NCI-H2081 treated with DMSO at 0.1 percent for 48 hours (cell line): Measurements from ENCODE around the gene SAMD4B.
"Not testable (repeated sequence)": the region's sequence is repeated elsewhere in the genome, so short reads cannot be mapped to it uniquely, and the experiment has no call there.

Experiments
- DNase-seq: peaks from one replicate; lab custom pipeline; 2025; lab: John Stamatoyannopoulos, UW

Gene SAMD4B

DNA sequence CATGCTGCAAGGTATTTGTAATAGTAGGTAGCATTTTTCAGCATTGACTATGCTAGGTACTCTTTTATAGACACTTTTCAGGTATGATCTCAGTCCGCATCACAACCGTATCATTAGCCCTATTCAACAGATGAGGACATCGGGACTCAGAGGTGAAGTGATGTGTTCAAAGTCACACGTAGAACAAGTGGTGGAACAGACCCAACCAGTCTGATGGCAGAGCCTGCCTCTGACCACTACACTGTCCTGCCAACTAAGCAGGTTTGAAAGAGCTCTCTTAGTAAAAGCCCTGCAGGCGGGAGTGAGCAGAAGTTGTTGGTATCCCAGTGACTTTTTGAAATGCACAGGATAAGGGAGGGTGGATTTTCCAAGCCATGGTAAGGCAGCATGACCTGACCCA lies 28.5 kb downstream of the SAMD4B start:
- no peak for DNase-seq

DNA sequence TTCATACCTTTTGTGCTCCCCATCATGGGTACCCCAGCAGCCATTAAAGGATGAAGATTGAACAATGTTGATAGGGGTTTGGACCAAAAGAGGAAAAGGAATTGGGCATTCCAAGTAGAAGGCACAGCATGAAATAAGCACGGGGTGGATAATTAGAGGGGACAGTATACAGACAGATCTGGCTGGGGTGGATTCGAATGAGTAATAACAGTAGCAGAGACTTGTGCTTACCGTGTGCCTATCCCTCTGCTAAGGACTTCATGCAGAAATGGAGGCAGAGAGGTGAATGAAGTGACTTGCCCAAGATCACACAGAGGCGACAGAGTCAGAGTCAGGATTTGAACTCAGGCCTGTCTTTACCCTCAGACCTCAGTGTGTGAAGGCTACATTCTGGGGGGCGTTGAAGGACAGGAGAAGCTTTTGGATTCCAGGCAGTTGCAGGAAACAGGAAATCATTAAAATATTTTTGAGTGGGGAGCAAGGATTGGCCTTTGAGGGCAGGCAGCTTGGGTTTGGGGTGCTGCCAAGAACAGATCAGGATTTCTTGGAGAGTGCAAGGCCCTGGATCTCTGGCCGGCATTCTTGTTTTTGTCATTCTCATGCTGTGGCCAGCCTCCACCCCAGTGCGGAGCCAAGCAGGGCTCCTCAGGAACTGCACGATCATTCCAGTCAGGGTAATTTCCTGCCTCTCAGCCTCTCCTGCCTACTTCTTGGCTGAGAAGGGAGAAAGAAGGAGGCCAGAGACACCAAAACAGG lies 30.0 kb downstream of the SAMD4B start:
- no peak for DNase-seq

DNA sequence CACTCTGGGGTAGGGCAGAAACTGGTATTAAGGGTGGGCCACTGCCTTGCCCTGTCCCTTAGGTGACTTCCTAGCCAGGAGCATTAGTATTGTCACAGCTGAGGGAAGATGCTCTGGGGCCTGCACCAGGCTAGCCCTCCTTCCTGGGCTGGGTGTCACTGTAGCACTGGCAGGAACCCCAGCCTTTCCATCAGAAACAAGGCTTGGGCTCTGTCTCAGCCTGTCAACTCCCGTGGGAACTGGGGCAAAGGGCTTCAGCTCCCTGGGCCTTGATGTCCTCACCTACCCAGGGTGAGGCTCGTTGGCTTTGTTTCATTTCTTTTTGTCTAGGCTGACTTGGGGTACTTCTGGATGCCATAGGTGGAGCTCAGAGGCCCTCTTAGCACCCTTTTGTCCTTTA lies 30.7 kb downstream of the SAMD4B start:
- DNase-seq, result no peak

DNA sequence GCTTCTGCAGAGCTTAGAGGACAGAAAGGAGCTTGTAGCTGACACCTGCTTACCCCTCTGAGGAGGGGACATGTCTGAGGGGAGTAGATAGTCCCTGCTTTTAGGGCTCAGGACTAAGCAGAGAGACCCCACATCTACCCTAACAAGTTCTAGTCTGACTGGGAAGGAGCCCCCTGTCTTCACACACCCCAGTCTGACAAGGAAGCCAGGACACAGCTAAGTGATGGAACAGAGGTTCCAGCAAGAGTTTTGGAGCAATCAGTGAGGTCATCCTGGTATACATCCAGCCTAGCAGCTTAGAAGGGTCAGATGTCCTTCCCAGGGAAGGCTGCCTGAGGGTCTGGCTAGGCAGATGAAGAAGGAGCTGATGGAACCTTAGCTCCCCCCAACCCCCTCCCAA lies 33.7 kb downstream of the SAMD4B start:
- DNase-seq, result no peak

DNA sequence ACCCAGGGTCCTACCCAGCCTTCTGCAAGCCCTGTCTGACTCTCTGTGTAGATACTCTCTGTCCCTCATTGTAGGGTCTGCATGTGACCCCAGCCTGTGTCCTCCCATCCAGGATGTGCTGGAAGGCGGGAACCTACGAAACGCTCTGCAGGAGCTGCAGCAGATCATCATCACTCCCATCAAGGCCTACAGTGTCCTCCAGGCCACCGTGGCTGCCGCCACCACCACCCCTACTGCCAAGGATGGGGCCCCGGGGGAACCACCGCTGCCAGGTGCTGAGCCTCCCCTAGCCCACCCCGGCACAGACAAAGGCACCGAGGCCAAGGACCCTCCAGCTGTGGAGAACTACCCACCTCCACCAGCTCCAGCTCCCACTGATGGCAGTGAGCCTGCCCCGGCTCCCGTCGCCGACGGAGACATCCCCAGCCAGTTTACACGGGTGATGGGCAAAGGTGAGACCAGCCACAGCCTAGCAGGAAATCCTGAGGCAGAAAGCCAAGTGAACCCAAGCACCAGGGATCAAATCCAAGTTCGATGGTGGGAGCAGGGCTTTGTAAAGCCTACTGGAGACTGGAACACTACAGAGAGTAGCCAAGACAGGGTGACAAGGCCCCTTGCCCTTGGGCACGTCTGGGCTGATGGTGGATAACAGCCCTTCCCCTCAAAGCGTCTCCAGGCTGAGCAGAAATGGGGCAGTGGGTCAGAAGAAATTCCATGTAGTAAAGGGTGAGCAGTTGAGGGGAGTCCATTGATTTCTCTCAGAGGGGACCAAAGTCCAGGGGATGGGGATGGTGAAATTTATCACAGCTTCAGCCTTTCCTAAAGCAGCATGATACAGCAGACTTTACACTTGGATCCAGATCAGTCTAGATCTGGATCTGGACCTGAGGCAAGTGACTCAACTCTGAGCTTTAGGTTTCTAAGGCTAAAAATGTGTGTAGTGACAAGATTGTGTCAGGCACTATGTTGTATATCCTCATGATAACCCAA lies 35.4 kb downstream of the SAMD4B start:
- DNase-seq, result no peak

DNA sequence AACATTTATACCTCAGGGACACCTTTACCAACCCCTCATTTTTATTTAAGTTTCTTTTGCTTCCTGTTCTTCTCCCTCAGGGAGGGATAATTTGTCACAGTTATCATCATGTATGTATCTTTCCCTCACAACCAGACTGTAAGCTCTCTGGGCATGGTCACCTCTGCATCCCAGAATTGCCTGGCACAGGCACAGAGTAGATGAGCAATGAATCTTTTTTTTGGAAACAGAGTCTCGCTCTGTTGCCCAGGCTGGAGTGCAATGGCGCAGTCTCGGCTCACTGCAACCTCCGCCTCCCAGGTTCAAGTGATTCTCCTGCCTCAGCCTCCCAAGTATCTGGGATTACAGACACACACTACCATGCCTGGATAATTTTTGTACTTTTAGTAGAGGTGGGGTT lies 37.1 kb downstream of the SAMD4B start:
- DNase-seq, result not testable (repeated sequence)

DNA sequence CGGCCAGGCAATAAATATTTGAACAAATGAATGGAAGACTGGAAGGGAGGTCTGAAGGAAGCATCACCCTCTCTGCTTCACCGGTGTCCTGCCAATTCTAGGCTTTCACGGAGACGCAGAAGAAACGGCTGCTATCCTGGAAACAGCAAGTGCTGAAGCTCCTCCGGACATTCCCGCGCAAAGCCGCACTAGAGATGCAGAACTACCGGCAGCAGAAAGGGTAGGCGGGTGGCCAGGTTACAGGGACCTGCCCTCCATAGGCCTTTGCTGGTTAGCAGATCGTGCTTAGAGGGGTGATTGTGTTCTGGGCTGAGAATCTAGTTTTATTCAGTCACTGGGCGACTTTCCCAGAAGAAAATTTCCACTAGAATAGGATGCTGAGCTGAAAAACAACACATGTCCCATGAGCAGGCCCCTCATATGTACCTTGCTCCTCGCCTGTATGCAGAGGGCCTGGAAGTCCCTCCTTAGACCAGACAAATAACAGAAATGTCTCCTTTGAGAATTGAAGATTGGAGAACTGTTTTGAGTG lies 37.7 kb downstream of the SAMD4B start:
- DNase-seq, result no peak

DNA sequence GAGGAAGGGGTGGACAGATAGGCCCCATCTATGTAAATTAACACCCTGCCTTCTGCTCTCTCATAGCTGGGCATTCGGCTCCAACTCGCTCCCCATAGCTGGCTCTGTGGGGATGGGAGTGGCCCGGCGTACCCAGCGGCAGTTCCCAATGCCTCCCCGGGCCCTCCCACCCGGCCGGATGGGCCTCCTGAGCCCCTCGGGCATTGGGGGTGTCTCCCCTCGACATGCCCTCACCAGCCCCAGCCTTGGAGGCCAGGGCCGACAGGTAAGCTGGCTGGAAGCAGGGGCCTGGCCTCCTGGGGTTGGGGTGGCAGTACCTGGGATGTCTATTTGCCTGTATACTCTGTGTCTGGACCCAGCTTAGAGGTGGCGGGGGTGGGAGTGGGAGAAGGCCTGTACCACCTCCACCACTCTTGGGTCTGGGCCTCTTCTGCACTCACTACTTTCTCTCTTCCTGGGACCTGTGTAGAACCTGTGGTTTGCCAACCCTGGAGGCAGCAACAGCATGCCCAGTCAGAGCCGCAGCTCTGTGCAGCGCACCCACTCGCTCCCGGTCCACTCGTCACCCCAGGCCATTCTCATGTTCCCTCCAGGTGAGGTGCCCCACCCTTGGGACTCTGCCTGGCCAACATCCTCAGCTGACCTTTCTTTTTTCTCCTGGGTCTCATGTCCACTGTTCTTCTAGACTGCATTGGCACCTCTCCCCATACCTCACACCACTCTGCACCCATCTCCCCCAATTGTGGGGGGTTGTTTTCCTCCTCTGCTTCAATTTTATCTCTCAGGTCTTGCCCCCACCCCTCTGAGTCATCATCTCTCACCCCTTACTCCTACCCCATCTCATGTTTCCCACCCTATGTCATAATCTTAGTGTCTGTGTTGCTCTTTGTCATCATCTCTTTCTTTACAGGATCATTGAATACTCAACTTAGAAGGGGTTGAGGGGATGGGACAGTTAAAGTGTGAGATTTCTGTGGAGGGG lies 38.6 kb downstream of the SAMD4B start:
- DNase-seq, result no peak

DNA sequence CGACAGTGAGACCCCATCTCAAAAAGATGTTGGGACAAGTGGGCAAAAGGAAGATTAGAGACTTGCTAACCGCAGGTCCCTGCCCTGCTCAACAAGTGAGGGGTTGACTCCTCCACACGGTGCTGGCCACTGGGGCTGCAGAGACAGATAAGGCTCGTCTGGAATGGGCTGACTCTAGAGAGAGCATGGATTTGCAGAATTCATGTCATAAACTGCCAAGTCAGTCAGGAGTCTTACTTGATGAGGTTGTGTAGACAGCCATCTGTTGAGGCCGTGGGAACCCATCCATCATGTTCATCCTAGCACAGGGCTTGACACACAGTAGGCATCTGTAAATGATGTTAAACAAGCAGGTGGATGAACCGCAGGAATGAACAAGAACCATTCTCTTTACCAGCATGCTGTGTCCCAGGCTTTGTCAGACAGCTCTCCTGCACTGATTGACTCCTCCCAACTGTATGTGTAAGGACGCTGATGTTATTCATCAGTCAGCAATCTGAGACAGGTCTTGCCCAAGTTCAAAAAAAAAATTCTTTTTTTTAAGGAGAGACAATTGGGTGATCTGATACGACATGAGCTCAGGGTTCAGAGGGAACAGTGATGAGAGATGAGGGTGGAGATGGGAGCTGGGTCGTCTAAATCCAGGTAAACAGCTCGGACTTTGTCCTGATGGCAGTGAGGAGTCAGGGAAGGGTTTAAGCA lies 39.8 kb downstream of the SAMD4B start:
- DNase-seq, result no peak

DNA sequence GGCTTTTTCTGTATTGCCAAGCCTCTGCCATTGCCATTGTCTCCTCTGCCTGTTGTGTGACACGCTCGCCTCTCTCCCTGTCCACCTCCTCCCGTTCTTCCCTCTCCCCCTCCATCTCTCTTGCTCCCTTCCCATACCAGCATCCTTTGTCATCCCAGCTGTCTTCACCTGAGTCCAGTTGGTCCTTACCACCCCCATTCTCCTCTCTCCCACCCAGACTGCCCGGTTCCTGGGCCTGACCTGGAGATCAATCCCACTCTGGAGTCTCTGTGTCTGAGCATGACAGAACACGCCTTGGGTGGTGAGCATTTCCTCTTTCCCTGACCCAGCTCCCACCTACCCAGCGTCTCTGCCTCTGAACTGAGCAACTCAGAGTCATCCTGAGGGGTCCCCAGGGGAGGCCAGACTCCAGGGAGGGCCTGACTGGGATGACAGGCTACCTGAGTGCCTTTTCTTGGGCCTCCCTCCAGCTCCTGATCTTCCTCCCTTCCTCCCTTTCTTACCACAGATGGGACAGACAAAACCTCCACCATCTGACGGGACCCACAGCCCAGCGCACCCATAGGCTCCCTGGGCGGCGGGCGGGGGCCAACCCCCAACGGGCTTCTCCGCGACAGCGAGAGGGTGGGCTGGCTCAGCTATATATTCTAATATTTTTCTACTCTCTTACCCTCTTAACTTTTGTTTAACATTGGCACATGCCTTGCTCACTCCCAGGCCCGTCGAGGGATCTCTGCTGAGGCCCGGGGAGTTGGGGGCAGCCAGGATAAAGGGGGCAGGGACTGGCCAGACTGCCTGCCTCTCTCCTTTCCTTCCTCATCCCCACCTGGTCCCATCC lies 41.0 kb downstream of the SAMD4B start:
- no peak for DNase-seq

DNA sequence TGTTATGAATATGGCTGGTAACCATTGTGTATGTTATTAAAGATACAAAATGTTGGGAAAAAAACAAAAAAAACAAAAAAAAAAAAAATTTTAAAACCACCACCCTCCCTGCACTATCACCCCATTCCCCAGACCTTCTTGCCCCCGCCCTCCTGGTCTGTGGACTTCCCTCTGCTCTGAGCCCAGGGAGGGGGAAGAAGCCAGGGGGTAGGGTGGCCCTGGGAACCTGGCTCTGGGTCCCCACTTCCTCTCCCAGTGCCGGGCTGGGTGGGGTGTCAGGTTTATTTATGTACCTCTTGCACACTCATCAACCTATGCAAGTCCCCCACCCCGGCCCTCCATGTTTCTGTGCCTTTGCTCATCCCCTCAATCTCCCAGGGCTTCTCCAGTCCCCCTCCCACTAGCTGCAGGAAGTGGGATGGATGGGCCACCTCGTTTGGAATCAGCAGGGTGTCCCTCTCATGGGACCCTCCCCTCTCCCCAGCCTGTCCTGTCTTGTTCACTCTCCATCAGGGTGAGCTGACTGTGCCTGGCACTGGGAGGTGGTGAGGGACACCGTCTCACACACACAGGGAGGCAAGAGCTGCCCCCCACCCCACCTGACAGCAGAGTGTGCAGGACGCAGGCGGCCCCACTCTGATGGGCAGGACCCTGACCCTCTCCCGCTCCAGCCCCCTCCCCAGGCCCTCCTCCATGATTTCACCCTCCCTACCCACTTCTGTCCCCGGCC lies 42.8 kb downstream of the SAMD4B start:
- DNase-seq, result no peak

DNA sequence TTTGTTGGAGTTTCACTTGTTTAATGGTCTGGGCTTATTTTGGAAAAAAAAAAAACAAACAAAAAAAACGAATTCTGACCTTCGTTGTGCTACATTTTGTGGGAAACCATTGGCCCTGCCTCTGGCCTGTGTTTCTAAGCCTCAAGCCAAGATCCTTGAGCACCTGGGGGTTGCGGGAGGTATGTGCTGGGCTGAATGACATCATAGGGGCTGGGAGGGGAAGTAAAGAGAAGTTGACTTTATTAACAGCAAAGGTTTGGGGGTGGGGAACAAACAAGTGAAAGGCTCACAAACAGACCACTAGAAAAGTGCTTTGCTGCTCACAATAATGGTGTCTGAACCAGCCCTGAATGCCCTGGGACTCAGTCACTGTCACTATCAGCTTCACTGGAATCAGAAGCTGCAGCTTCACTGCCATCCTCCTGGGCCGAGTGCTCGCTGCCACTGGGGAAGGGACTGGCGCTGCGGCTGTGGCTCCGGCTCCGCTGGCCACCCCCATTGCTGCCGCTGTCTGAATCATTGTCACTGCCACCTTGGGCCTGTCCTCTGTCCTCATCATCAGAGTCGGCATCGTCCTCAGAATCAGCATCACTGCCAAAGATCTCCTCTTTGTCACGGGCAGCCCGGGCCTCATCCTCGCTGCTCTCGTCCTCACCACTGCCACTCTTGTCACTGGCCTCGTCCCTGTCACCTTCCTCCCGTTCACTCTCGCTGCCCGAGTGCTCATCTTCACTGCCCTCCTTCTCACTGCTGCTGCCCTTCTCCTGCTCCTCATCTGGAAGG lies 43.6 kb downstream of the SAMD4B start:
- DNase-seq, result no peak

DNA sequence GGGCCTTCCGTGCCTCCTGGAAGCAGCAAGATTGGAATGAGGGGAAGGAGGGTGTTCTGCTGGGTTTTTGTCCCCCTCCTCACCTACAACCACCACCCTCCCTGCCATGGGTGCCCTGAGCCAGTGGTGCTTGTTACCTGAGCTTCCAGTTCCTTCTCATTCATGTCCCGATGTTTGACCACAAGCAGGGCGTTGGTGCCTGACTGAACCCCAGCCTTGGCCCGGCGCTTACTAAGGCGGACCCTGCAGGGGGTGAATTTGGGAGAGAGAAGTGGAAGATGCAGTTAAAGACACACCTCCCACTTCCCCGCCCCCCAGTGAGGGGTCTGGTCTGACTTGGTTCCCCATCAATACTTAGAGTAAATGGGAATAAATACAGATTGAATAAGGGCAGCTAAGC lies 44.3 kb downstream of the SAMD4B start:
- DNase-seq, result no peak

DNA sequence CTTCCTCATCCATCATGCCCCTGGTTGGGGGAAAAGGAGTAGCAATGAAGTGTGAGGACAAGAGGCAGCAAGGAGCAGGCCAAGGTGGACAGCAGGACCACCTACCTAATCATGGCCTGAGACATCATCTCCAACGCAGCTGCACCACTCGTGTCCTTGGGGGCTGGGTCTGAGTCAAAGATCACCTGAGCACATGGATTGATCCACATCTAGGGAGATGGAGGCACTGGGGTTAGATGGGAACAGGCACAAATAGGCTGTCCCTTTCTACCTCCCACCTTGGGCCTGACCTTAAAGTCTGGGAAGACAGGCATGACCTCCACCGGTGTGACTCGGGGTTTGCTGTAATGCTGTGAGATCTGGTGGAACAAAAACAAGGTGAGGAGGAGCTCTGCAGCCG lies 46.4 kb downstream of the SAMD4B start:
- no peak for DNase-seq

DNA sequence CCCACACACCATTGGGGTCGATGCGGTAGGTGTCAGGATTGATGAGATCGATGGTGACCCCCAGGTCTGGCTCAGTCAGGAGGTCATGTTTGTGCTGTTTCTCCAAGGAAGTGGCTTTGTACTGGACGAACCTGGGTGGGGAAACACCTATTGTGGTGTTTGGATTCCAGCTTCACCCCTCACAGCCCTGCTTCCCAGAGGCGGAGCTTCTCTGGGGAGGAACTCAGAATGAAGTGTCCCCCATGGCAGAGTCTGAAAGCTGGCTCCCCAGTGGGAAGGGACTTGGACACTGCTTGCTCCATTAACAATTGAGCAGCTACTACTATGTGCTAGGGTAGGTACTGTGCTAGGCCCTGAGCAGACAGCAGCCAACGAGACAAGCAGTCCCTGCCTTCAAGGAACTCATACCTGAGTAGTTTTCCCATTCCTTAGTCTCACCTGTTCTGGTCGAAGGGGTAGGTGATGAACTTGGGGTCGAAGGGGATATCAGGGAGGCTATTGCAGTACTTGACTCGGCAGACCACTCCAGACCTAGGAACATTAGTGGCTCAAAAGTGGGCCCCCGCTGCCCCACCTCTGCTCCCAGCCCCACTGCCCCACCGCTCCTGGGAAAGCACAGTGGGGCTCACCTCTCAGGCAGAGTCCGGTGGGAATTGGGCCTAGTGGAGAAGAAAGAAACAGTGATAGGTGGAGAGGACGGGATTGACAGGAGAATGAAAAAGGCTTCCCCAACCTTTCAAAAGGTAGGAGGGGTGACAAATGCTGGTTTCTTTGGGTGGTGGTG lies 47.6 kb downstream of the SAMD4B start:
- DNase-seq, result no peak

DNA sequence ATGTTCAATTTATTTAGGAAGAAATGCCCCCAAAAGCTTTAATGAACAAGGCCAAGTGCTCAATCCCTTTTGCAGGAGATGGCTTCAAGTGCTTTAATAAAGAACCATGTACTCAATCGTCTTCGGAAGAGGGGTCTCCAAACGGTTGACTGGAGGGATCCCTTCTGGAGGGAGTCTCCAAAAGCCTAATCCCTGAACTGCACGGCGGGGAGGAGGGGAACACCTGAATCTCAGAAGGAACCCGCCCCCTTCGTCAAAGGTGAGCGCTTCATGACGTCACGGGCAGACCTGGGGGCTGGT lies 48.2 kb downstream of the SAMD4B start:
- DNase-seq, result no peak

DNA sequence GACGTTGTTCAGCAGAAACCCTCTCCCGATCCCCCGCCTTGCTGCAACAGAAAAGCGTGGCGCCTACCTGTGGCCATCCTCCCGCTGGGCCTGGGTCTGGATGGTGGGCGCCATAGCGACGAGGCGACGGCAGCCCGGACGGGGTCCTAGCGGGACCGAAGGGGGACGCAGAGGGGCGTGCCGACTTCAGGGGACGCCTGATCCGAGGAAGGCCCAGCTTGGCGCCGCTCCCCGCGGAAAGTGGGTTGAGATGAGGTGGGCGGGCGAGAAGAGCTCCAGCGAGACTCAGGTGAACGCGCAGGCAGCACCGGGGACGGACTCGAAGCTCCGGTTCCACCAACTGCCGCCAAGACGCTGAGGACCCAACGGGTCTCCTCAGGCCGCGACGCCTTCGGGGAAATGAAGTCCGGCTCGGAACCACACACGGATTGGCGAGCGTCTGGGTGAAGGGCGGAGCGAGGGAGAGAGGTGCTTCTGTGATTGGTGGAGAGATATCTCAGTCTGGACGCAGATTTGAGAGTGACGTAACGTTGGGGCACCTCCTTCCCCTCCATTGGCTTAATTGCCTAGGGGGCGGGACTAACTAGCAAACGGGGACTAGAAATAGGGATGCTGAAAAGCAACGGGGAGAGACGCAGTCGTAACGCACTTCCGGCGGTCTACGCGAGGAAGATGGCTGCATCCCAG lies 48.7 kb downstream of the SAMD4B start, which contains the start of the genes MED29 and PAF1:
MED29 (plus strand) TSS at position 628 of the 687 bp plus-strand sequence; CDS start at position 673, 45 bp downstream.
PAF1 (minus strand) TSS at position 356 of the 687 bp plus-strand sequence; CDS start at position 114, 242 bp downstream.
- peak; percentile 98 for DNase-seq
